Astrocyte (in vitro differentiated cells and primary cell): ENCODE data around the gene BRWD1. TPM values are rescaled to one million over a fixed set of nuclear protein-coding genes. Genes with fewer than 3 reads are reported as not detected.

ENCODE experiments used
- DNase-seq: peaks from one replicate; pipeline ENCODE4 v3.0.0-alpha.2; 2010; ENCODE audit warnings: low read depth
- FAIRE-seq: peaks from 2 replicates; lab custom pipeline; 2011; peaks lifted over from hg19 to GRCh38; lab: Jason Lieb, UNC
- H2AFZ ChIP-seq: 2 replicates; pipeline ENCODE4 v1.6.0; 2012; ENCODE audit warnings: low read depth, low read length, inconsistent platforms
- H3K27ac ChIP-seq: 2 replicates; pipeline ENCODE4 v1.5.1; 2011; ENCODE audit warnings: low read depth, low read length, inconsistent platforms
- H3K27me3 ChIP-seq: 2 replicates; pipeline ENCODE4 v1.6.0; 2011; ENCODE audit warnings: low read length, inconsistent platforms; ENCODE audit not compliant: insufficient read depth
- H3K36me3 ChIP-seq: 2 replicates; pipeline ENCODE4 v1.5.1; 2011; ENCODE audit warnings: low read length, inconsistent platforms; ENCODE audit not compliant: insufficient read depth
- H3K4me1 ChIP-seq: 2 replicates; pipeline ENCODE4 v1.5.1; 2011; ENCODE audit warnings: low read length, inconsistent platforms; ENCODE audit not compliant: insufficient read depth
- H3K4me2 ChIP-seq: 2 replicates; pipeline ENCODE4 v1.6.0; 2012; ENCODE audit warnings: low read length, inconsistent platforms
- H3K4me3 ChIP-seq: 2 replicates; pipeline ENCODE4 v1.5.1; 2011; ENCODE audit warnings: low read depth, mild to moderate bottlenecking, low read length, inconsistent platforms; ENCODE audit not compliant: insufficient read depth
- H3K79me2 ChIP-seq: 2 replicates; pipeline ENCODE4 v1.6.0; 2012; ENCODE audit warnings: mild to moderate bottlenecking, low read length, inconsistent platforms; ENCODE audit not compliant: insufficient read depth
- H3K9ac ChIP-seq: 2 replicates; pipeline ENCODE4 v1.6.0; 2012; ENCODE audit warnings: mild to moderate bottlenecking, low read length, inconsistent platforms
- H3K9me3 ChIP-seq: 2 replicates; pipeline ENCODE4 v1.5.1; 2012; ENCODE audit warnings: low read depth, mild to moderate bottlenecking, low read length, inconsistent platforms; ENCODE audit not compliant: insufficient read depth
- H4K20me1 ChIP-seq: 2 replicates; pipeline ENCODE4 v1.6.0; 2012; ENCODE audit warnings: low read length, inconsistent platforms; ENCODE audit not compliant: insufficient read depth
- H3K27ac Mint-ChIP-seq: one replicate; pipeline ENCODE4 v1.8.0; 2021; ENCODE audit warnings: mild to moderate bottlenecking, mixed read lengths; ENCODE audit not compliant: unreplicated experiment
- H3K27me3 Mint-ChIP-seq: one replicate; pipeline ENCODE4 v1.8.0; 2021; ENCODE audit warnings: low read depth, mixed read lengths; ENCODE audit not compliant: unreplicated experiment
- H3K36me3 Mint-ChIP-seq: one replicate; pipeline ENCODE4 v1.8.0; 2021; ENCODE audit warnings: low read depth, mixed read lengths; ENCODE audit not compliant: unreplicated experiment
- H3K4me1 Mint-ChIP-seq: one replicate; pipeline ENCODE4 v1.8.0; 2021; ENCODE audit warnings: low read depth, mixed read lengths; ENCODE audit not compliant: unreplicated experiment
- H3K4me3 Mint-ChIP-seq: one replicate; pipeline ENCODE4 v1.8.0; 2021; ENCODE audit warnings: mild to moderate bottlenecking, moderate library complexity, mixed read lengths; ENCODE audit not compliant: unreplicated experiment
- H3K9me3 Mint-ChIP-seq: one replicate; pipeline ENCODE4 v1.8.0; 2021; ENCODE audit warnings: mild to moderate bottlenecking, mixed read lengths; ENCODE audit not compliant: unreplicated experiment
- EZH2 ChIP-seq: IDR thresholded peaks from 2 replicates; pipeline ENCODE4 v1.6.1; 2012; ENCODE audit warnings: mild to moderate bottlenecking, low read length, inconsistent platforms; ENCODE audit not compliant: insufficient read depth
- total RNA-seq: library from RNA; stranded (reverse); gene quantifications from 2 replicates; pipeline ENCODE4 v1.2.1, GENCODE V29; 2021
- TF ChIP-seq, protein P1 (sequence below): IDR thresholded peaks from 2 replicates; pipeline ENCODE4 v1.5.1; 2011; ENCODE audit warnings: low read depth, mild to moderate bottlenecking, inconsistent platforms, low read length, moderate library complexity; ENCODE audit not compliant: insufficient read depth

BRWD1 gene
- total RNA-seq, 1 donor from 2014 or later = 28.1 TPM

DNA sequence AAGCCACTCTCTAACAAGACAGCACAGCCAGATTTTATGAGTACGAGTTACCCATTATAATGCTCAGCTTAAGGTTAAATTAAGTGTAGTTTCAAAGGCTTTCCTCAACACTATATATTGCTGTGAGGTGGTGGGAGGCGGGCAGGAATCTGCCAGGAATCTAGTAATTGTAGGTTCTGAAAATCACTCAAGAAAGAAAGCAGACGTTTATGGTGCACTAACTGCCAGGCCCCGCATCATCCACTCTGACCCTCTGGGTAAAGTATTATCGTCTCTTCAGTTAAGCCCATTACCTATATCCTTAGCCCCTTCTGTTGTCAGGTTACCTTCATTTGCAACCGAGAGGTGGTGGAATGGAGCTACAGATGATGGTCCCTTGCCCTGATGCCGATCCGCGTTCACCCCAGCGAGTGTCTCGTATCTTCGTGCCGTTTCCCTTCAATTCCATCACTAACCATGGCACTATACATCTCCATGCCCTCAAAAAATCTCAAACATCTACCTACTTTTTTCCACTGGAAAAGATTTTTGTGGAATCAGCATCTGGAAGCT is 23.1 kb upstream of the BRWD1 start:
- H3K36me3 ChIP-seq = peaks cover 8% of the 10 kb centered on the region
- no peak overlapping the region for H3K4me3 Mint-ChIP-seq
- H3K27ac Mint-ChIP-seq = no peak overlapping the region
- H3K4me1 ChIP-seq = no peaks in the 10 kb centered on the region
- H3K27me3 Mint-ChIP-seq = no peaks in the 10 kb centered on the region
- FAIRE-seq (no peak), DNase-seq (no peak)
- H3K9me3 ChIP-seq = peaks cover 3% of the 10 kb centered on the region
- H4K20me1 ChIP-seq = peaks cover 9% of the 10 kb centered on the region
- no peaks in the 10 kb centered on the region for H3K36me3 Mint-ChIP-seq
- no peaks in the 10 kb centered on the region for H3K79me2 ChIP-seq
- H3K4me2 ChIP-seq = no peak overlapping the region
- no peak overlapping the region for H2AFZ ChIP-seq
- TF ChIP-seq, protein P1, sequence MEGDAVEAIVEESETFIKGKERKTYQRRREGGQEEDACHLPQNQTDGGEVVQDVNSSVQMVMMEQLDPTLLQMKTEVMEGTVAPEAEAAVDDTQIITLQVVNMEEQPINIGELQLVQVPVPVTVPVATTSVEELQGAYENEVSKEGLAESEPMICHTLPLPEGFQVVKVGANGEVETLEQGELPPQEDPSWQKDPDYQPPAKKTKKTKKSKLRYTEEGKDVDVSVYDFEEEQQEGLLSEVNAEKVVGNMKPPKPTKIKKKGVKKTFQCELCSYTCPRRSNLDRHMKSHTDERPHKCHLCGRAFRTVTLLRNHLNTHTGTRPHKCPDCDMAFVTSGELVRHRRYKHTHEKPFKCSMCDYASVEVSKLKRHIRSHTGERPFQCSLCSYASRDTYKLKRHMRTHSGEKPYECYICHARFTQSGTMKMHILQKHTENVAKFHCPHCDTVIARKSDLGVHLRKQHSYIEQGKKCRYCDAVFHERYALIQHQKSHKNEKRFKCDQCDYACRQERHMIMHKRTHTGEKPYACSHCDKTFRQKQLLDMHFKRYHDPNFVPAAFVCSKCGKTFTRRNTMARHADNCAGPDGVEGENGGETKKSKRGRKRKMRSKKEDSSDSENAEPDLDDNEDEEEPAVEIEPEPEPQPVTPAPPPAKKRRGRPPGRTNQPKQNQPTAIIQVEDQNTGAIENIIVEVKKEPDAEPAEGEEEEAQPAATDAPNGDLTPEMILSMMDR = no peak
- TF ChIP-seq EZH2 = no peak
- H3K4me1 Mint-ChIP-seq = peaks cover 3% of the 10 kb centered on the region
- H3K27ac ChIP-seq = no peak overlapping the region
- H3K27me3 ChIP-seq = no peaks in the 10 kb centered on the region
- no peaks in the 10 kb centered on the region for H3K9me3 Mint-ChIP-seq
- H3K9ac ChIP-seq = no peak overlapping the region
- no peak overlapping the region for H3K4me3 ChIP-seq

DNA sequence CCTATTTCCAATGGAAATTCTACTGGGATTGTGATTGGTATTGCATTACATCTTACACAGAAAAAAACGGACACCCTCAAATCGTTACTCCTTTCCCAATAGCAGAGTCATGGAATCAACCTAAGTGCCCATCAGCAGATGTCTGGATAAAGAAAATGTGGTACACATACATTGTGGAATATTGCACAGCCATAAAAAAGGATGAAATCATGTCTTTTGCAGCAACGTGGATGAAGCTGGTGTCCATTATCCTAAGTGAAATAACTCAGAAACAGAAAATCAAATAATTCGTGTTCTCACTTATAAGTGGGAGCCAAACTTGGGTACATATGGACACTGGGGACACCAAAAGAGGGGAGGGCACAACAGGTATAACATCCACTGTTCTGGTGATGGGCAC is 21.2 kb upstream of the BRWD1 start:
- TF ChIP-seq, protein P1 = no peak
- no peak for TF ChIP-seq EZH2
- no peaks in the 10 kb centered on the region for H3K27me3 ChIP-seq
- no peak overlapping the region for H3K4me3 ChIP-seq
- no peak for DNase-seq
- H3K27me3 Mint-ChIP-seq = no peaks in the 10 kb centered on the region
- no peak for FAIRE-seq
- H3K36me3 Mint-ChIP-seq = no peaks in the 10 kb centered on the region
- no peaks in the 10 kb centered on the region for H4K20me1 ChIP-seq
- peaks cover 3% of the 10 kb centered on the region for H3K4me1 Mint-ChIP-seq
- no peaks in the 10 kb centered on the region for H3K36me3 ChIP-seq
- H3K4me1 ChIP-seq = no peaks in the 10 kb centered on the region
- no peaks in the 10 kb centered on the region for H3K79me2 ChIP-seq
- no peaks in the 10 kb centered on the region for H3K9me3 Mint-ChIP-seq
- H3K4me3 Mint-ChIP-seq = no peak overlapping the region
- no peak overlapping the region for H3K4me2 ChIP-seq
- no peak overlapping the region for H3K27ac Mint-ChIP-seq
- H3K27ac ChIP-seq = no peak overlapping the region
- peaks cover 3% of the 10 kb centered on the region for H3K9me3 ChIP-seq
- no peak overlapping the region for H3K9ac ChIP-seq
- H2AFZ ChIP-seq = no peak overlapping the region

DNA sequence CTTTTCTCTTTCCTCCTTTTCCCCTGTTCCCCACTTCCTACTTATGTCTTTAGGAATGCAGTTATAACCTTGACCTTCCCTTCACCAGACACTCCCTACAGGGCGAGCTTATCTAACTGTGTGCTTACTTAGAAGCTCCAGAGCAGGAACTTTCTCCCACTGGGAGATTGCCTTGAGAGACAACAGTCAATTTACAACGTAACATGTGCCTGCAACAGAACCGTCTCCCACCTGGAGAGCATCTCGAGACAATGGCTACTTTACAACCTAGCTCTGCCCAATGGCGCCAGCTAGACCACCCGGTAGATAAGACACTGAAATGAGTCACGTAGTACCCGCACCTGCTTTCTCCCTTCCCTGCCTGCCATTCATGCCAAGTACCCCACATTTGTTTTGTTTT is 18.7 kb upstream of the BRWD1 start:
- Mint-ChIP-seq H3K27ac (peak overlapping the region; percentile 26), H3K4me3 (no peak overlapping the region), H3K4me1 (peaks cover 3% of the 10 kb centered on the region), H3K9me3 (no peaks in the 10 kb centered on the region), H3K27me3 (no peaks in the 10 kb centered on the region), H3K36me3 (no peaks in the 10 kb centered on the region)
- H3K4me2 ChIP-seq = no peak overlapping the region
- FAIRE-seq (no peak), DNase-seq (no peak)
- H2AFZ ChIP-seq = no peak overlapping the region
- H3K9ac ChIP-seq = no peak overlapping the region
- H3K4me3 ChIP-seq = no peak overlapping the region
- no peak overlapping the region for H3K27ac ChIP-seq
- H3K9me3 ChIP-seq = peaks cover 3% of the 10 kb centered on the region
- no peaks in the 10 kb centered on the region for H3K36me3 ChIP-seq
- TF ChIP-seq, protein P1 = no peak
- TF ChIP-seq EZH2 = no peak
- H4K20me1 ChIP-seq = no peaks in the 10 kb centered on the region
- no peaks in the 10 kb centered on the region for H3K4me1 ChIP-seq
- H3K27me3 ChIP-seq = no peaks in the 10 kb centered on the region
- H3K79me2 ChIP-seq = no peaks in the 10 kb centered on the region
